Neural progenitor cell (in vitro differentiated cells): ENCODE measurements around the gene EGLN3. TPM values are rescaled to one million over a fixed set of nuclear protein-coding genes. Genes with fewer than 3 reads are reported as not detected.

ENCODE experiments used
- DNase-seq: peaks from one replicate; pipeline ENCODE4 v3.0.0-alpha.2; 2016; ENCODE audit warnings: low spot score
- H2AFZ ChIP-seq: fragments of 200-600 bp; sonication (generic); replicated peaks from 2 replicates; pipeline ENCODE4 v1.6.1; 2016; ENCODE audit warnings: antibody characterized with exemption
- H3F3A ChIP-seq: fragments of 200-600 bp; sonication (generic); 2 replicates; pipeline ENCODE4 v1.6.1; 2016; ENCODE audit warnings: antibody characterized with exemption, low read depth
- H3K27ac ChIP-seq: fragments of 200-600 bp; sonication (generic); 2 replicates; pipeline ENCODE4 v1.5.1; 2016; ENCODE audit warnings: mild to moderate bottlenecking
- H3K27me3 ChIP-seq: fragments of 200-600 bp; sonication (generic); 2 replicates; pipeline ENCODE4 v1.6.1; 2016; ENCODE audit warnings: mild to moderate bottlenecking, moderate library complexity
- H3K36me3 ChIP-seq: fragments of 200-600 bp; sonication (generic); 2 replicates; pipeline ENCODE4 v1.5.1; 2016
- H3K4me1 ChIP-seq: fragments of 200-600 bp; sonication (generic); 2 replicates; pipeline ENCODE4 v1.6.1; 2016; ENCODE audit warnings: mixed run types
- H3K4me2 ChIP-seq: fragments of 200-600 bp; sonication (generic); 2 replicates; pipeline ENCODE4 v1.6.1; 2016
- H3K4me3 ChIP-seq: fragments of 200-600 bp; sonication (generic); 2 replicates; pipeline ENCODE4 v1.5.1; 2016
- H3K79me2 ChIP-seq: fragments of 200-600 bp; sonication (generic); 2 replicates; pipeline ENCODE4 v1.6.1; 2016; ENCODE audit warnings: low read depth
- H3K9ac ChIP-seq: fragments of 200-600 bp; sonication (generic); 2 replicates; pipeline ENCODE4 v1.6.1; 2016
- H3K9me3 ChIP-seq: fragments of 200-600 bp; sonication (generic); 2 replicates; pipeline ENCODE4 v1.5.1; 2016; ENCODE audit warnings: low read depth
- H4K20me1 ChIP-seq: fragments of 200-600 bp; sonication (generic); 2 replicates; pipeline ENCODE4 v1.6.1; 2016; ENCODE audit warnings: low read depth
- H3K27ac Mint-ChIP-seq: 3 replicates; pipeline ENCODE4 v1.8.0; 2021; ENCODE audit warnings: mixed read lengths
- H3K27me3 Mint-ChIP-seq: 2 replicates; pipeline ENCODE4 v1.8.0; 2022; ENCODE audit warnings: low read depth, mild to moderate bottlenecking, inconsistent platforms, moderate library complexity, mixed read lengths; ENCODE audit not compliant: insufficient read depth
- H3K36me3 Mint-ChIP-seq: 3 replicates; pipeline ENCODE4 v1.8.0; 2021; ENCODE audit warnings: mixed read lengths
- H3K4me1 Mint-ChIP-seq: 3 replicates; pipeline ENCODE4 v1.8.0; 2021; ENCODE audit warnings: mixed read lengths
- H3K4me3 Mint-ChIP-seq: 3 replicates; pipeline ENCODE4 v1.8.0; 2021; ENCODE audit warnings: mild to moderate bottlenecking, moderate library complexity, mixed read lengths
- H3K9me3 Mint-ChIP-seq: 3 replicates; pipeline ENCODE4 v1.8.0; 2020; ENCODE audit warnings: mixed read lengths
- EZH2 ChIP-seq: fragments of 200-600 bp; sonication (generic); IDR thresholded peaks from 2 replicates; pipeline ENCODE4 v1.6.1; 2017; ENCODE audit warnings: antibody characterized with exemption, mild to moderate bottlenecking, moderate library complexity
- EZH2phosphoT487 ChIP-seq: fragments of 200-600 bp; sonication (generic); IDR thresholded peaks from 2 replicates; pipeline ENCODE4 v1.6.1; 2017; ENCODE audit warnings: antibody characterized with exemption
- total RNA-seq: library from RNA; depleted of rRNA; stranded (reverse); fragments of >200 nt; gene quantifications from 2 replicates; pipeline ENCODE4 v1.2.3, GENCODE V29; 2015; ENCODE audit warnings: low replicate concordance
- TF ChIP-seq, protein P1 (sequence below): fragments of 200-600 bp; sonication (generic); IDR thresholded peaks from 2 replicates; pipeline ENCODE4 v1.5.1; 2017; ENCODE audit warnings: antibody characterized with exemption, mild to moderate bottlenecking

EGLN3 gene
- total RNA-seq, 1 donor from 2014 or later, result 73.5 TPM

- H3K9ac ChIP-seq, result no peak overlapping the region
- H3K27ac ChIP-seq, result no peak overlapping the region
- H3F3A ChIP-seq, result peaks cover 11% of the 10 kb centered on the region
Measured at GRCh38 chr14:33909380-33910084, 41.3 kb downstream of the EGLN3 start.

DNA sequence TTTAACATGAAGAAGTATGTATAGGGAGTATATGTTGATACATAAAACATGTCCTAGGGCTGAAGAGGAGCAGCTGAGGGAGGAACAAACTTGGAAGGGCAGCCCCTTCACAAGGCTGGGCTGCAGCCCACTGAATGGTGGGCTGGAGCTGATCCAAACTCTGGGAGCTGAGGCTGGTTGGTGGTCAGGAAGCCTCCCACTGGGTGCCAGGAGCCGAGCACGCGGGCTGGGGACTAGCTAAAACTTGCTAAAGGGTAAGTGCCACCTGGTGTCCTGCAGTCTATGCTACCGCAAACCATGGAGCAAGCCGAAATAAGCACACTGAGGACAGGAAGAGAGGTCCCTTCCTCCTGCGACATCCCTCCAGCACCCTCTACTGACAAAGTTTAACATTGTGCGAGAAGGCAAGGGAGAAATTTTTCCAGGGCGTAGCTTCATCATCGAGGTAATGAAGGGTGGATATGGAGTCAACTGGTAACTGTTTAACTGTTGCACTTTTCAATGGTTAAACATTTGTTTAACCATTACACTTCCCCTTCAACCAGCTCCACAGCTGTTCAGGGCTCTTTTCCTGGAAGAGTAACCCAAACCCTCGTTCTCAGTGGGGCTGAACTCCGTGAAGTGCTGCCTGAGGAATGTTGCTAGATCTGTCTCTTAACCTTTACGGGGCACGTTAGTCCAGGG is 42.2 kb downstream of the EGLN3 start:
- H3K79me2 ChIP-seq, result no peaks in the 10 kb centered on the region
- peaks cover 2% of the 10 kb centered on the region for H3K27me3 Mint-ChIP-seq
- H2AFZ ChIP-seq, result no peak overlapping the region
- no peaks in the 10 kb centered on the region for H3K27me3 ChIP-seq
- no peak for DNase-seq
- TF ChIP-seq EZH2phosphoT487 (no peak), EZH2 (no peak)
- TF ChIP-seq, protein P1, sequence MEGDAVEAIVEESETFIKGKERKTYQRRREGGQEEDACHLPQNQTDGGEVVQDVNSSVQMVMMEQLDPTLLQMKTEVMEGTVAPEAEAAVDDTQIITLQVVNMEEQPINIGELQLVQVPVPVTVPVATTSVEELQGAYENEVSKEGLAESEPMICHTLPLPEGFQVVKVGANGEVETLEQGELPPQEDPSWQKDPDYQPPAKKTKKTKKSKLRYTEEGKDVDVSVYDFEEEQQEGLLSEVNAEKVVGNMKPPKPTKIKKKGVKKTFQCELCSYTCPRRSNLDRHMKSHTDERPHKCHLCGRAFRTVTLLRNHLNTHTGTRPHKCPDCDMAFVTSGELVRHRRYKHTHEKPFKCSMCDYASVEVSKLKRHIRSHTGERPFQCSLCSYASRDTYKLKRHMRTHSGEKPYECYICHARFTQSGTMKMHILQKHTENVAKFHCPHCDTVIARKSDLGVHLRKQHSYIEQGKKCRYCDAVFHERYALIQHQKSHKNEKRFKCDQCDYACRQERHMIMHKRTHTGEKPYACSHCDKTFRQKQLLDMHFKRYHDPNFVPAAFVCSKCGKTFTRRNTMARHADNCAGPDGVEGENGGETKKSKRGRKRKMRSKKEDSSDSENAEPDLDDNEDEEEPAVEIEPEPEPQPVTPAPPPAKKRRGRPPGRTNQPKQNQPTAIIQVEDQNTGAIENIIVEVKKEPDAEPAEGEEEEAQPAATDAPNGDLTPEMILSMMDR, result no peak
- H3K9me3 ChIP-seq, result no peaks in the 10 kb centered on the region
- H3K4me3 Mint-ChIP-seq, result no peak overlapping the region
- H3K9me3 Mint-ChIP-seq, result no peaks in the 10 kb centered on the region
- H3K4me3 ChIP-seq, result no peak overlapping the region
- no peak overlapping the region for H3K4me2 ChIP-seq
- peaks cover 2% of the 10 kb centered on the region for H3K4me1 Mint-ChIP-seq
- H3K27ac Mint-ChIP-seq, result no peak overlapping the region
- H3K4me1 ChIP-seq, result peaks cover 19% of the 10 kb centered on the region
- H3K9ac ChIP-seq, result no peak overlapping the region
- H3F3A ChIP-seq, result peaks cover 11% of the 10 kb centered on the region
- no peaks in the 10 kb centered on the region for H3K36me3 Mint-ChIP-seq
- no peaks in the 10 kb centered on the region for H3K36me3 ChIP-seq
- no peak overlapping the region for H3K27ac ChIP-seq
- H4K20me1 ChIP-seq, result no peaks in the 10 kb centered on the region

More at GRCh38 chr14:33909380-33910084, 41.3 kb downstream of the EGLN3 start:
- Histone ChIP-seq H3K27me3 (no peaks in the 10 kb centered on the region), H3K4me2 (no peak overlapping the region), H3K79me2 (no peaks in the 10 kb centered on the region), H3K4me1 (peaks cover 19% of the 10 kb centered on the region), H4K20me1 (no peaks in the 10 kb centered on the region), H2AFZ (no peak overlapping the region), H3K36me3 (no peaks in the 10 kb centered on the region), H3K9me3 (no peaks in the 10 kb centered on the region), H3K4me3 (no peak overlapping the region)
- peak overlapping the region; percentile 79 for H3K27ac Mint-ChIP-seq
- no peaks in the 10 kb centered on the region for H3K36me3 Mint-ChIP-seq
- no peak for DNase-seq
- peaks cover 2% of the 10 kb centered on the region for H3K4me1 Mint-ChIP-seq
- H3K9me3 Mint-ChIP-seq, result no peaks in the 10 kb centered on the region
- TF ChIP-seq, protein P1, result no peak
- TF ChIP-seq EZH2phosphoT487 (no peak), EZH2 (no peak)
- no peak overlapping the region for H3K4me3 Mint-ChIP-seq
- peaks cover 2% of the 10 kb centered on the region for H3K27me3 Mint-ChIP-seq

GRCh38 chr14:33906968-33907367 is 43.9 kb downstream of the EGLN3 start:
- no peak overlapping the region for H3K4me2 ChIP-seq
- peaks cover 2% of the 10 kb centered on the region for H3K27me3 Mint-ChIP-seq
- H3K79me2 ChIP-seq, result no peaks in the 10 kb centered on the region
- H3F3A ChIP-seq, result peaks cover 11% of the 10 kb centered on the region
- no peak overlapping the region for H2AFZ ChIP-seq
- no peak for TF ChIP-seq EZH2phosphoT487
- TF ChIP-seq, protein P1, result no peak
- no peak for TF ChIP-seq EZH2
- H3K9me3 Mint-ChIP-seq, result peaks cover 2% of the 10 kb centered on the region
- H4K20me1 ChIP-seq, result no peaks in the 10 kb centered on the region
- no peak overlapping the region for H3K9ac ChIP-seq
- H3K27ac Mint-ChIP-seq, result no peak overlapping the region
- peaks cover 19% of the 10 kb centered on the region for H3K4me1 ChIP-seq
- no peak overlapping the region for H3K4me3 Mint-ChIP-seq
- no peaks in the 10 kb centered on the region for H3K36me3 ChIP-seq
- H3K9me3 ChIP-seq, result no peaks in the 10 kb centered on the region
- H3K27ac ChIP-seq, result no peak overlapping the region
- H3K4me1 Mint-ChIP-seq, result peaks cover 7% of the 10 kb centered on the region
- H3K27me3 ChIP-seq, result no peaks in the 10 kb centered on the region
- H3K4me3 ChIP-seq, result no peak overlapping the region
- no peaks in the 10 kb centered on the region for H3K36me3 Mint-ChIP-seq
- no peak for DNase-seq
